ENCODE measurements around the gene SLC35E2B. TPM values are rescaled to one million over a fixed set of nuclear protein-coding genes. Genes with fewer than 3 reads are reported as not detected.
"Not testable (repeated sequence)": the region's sequence is repeated elsewhere in the genome, so short reads cannot be mapped to it uniquely, and the experiment has no call there.

The SLC35E2B gene
- total RNA-seq, 2 donors from 2014 or later, result 67.5 to 87.3 TPM

GRCh38 chr1:1697358-1698183 is 5.0 kb upstream of the SLC35E2B start:
- H3K4me3 Mint-ChIP-seq; ATAC-seq; H3K27ac Mint-ChIP-seq; H3K27me3 Mint-ChIP-seq; H3K9me3 ChIP-seq (ENCODE audit: control insufficient read depth, low read length, poor library complexity, severe bottlenecking); H3K4me1 Mint-ChIP-seq; H3K36me3 Mint-ChIP-seq (ENCODE audit: low read depth); DNase-seq: not testable (repeated sequence)

GRCh38 chr1:1696431-1697357 is 4.1 kb upstream of the SLC35E2B start:
- not testable (repeated sequence) for H3K36me3 Mint-ChIP-seq (ENCODE audit: low read depth); H3K9me3 ChIP-seq (ENCODE audit: control insufficient read depth, low read length, poor library complexity, severe bottlenecking); ATAC-seq; DNase-seq; H3K27me3 Mint-ChIP-seq; H3K4me1 Mint-ChIP-seq
- peak overlapping the region; percentile 24 for H3K27ac Mint-ChIP-seq
- peak overlapping the region; percentile 39 for H3K4me3 Mint-ChIP-seq

- DNase-seq, result peak in 2 of 3 donors; percentile 64 to 65
- Mint-ChIP-seq H3K4me1 (peaks cover 10% of the 10 kb centered on the region), H3K27ac (peak overlapping the region; percentile 39), H3K4me3 (peak overlapping the region; percentile 79)
- ATAC-seq, result peak; percentile 53
- H3K27me3 Mint-ChIP-seq; H3K9me3 ChIP-seq (ENCODE audit: control insufficient read depth, low read length, poor library complexity, severe bottlenecking); H3K36me3 Mint-ChIP-seq (ENCODE audit: low read depth): not testable (repeated sequence)
Observed at GRCh38 chr1:1692324-1692713, 276 bp downstream of the SLC35E2B start.

- H3K36me3 Mint-ChIP-seq (ENCODE audit: low read depth); H3K4me3 Mint-ChIP-seq; H3K9me3 ChIP-seq (ENCODE audit: control insufficient read depth, low read length, poor library complexity, severe bottlenecking); H3K27me3 Mint-ChIP-seq; H3K27ac Mint-ChIP-seq; H3K4me1 Mint-ChIP-seq; ATAC-seq; DNase-seq: not testable (repeated sequence)
Observed at GRCh38 chr1:1691443-1691842, 1.2 kb downstream of the SLC35E2B start.

GRCh38 chr1:1689526-1689925 is 3.1 kb downstream of the SLC35E2B start:
- not testable (repeated sequence) for H3K4me3 Mint-ChIP-seq; ATAC-seq; DNase-seq; H3K36me3 Mint-ChIP-seq (ENCODE audit: low read depth); H3K27ac Mint-ChIP-seq; H3K9me3 ChIP-seq (ENCODE audit: control insufficient read depth, low read length, poor library complexity, severe bottlenecking); H3K27me3 Mint-ChIP-seq
- H3K4me1 Mint-ChIP-seq, result peaks cover 10% of the 10 kb centered on the region

- H3K27ac Mint-ChIP-seq, result peak overlapping the region; percentile 47
- no peak overlapping the region for H3K4me3 Mint-ChIP-seq
- peaks cover 14% of the 10 kb centered on the region for H3K4me1 Mint-ChIP-seq
- ATAC-seq (no peak), DNase-seq (no peak)
- no peaks in the 10 kb centered on the region for H3K9me3 ChIP-seq (ENCODE audit: control insufficient read depth, low read length, poor library complexity, severe bottlenecking)
- H3K36me3 Mint-ChIP-seq (ENCODE audit: low read depth), result no peaks in the 10 kb centered on the region
- H3K27me3 Mint-ChIP-seq, result no peaks in the 10 kb centered on the region
Observed at GRCh38 chr1:1687846-1688245, 4.7 kb downstream of the SLC35E2B start.

- H3K9me3 ChIP-seq (ENCODE audit: control insufficient read depth, low read length, poor library complexity, severe bottlenecking), result no peaks in the 10 kb centered on the region
- no peak for ATAC-seq
- Mint-ChIP-seq H3K36me3 (ENCODE audit: low read depth) (no peaks in the 10 kb centered on the region), H3K4me3 (no peak overlapping the region), H3K27me3 (no peaks in the 10 kb centered on the region), H3K27ac (no peak overlapping the region), H3K4me1 (peaks cover 18% of the 10 kb centered on the region)
- DNase-seq, result no peak
Observed at GRCh38 chr1:1684031-1684681, 8.4 kb downstream of the SLC35E2B start.

GRCh38 chr1:1683104-1683905 is 9.3 kb downstream of the SLC35E2B start:
- Mint-ChIP-seq H3K27me3 (no peaks in the 10 kb centered on the region), H3K36me3 (ENCODE audit: low read depth) (no peaks in the 10 kb centered on the region), H3K4me1 (peaks cover 23% of the 10 kb centered on the region), H3K4me3 (no peak overlapping the region), H3K27ac (no peak overlapping the region)
- no peak for DNase-seq
- no peak for ATAC-seq
- no peaks in the 10 kb centered on the region for H3K9me3 ChIP-seq (ENCODE audit: control insufficient read depth, low read length, poor library complexity, severe bottlenecking)

- no peaks in the 10 kb centered on the region for H3K36me3 Mint-ChIP-seq (ENCODE audit: low read depth)
- no peak overlapping the region for H3K4me3 Mint-ChIP-seq
- DNase-seq, result no peak
- H3K27me3 Mint-ChIP-seq, result no peaks in the 10 kb centered on the region
- H3K9me3 ChIP-seq (ENCODE audit: control insufficient read depth, low read length, poor library complexity, severe bottlenecking), result no peaks in the 10 kb centered on the region
- H3K27ac Mint-ChIP-seq, result peak overlapping the region; percentile 72
- ATAC-seq, result no peak
- H3K4me1 Mint-ChIP-seq, result peaks cover 27% of the 10 kb centered on the region
Observed at GRCh38 chr1:1680912-1681273, 11.7 kb downstream of the SLC35E2B start.

GRCh38 chr1:1680031-1680911 is 12.3 kb downstream of the SLC35E2B start:
- H3K4me3 Mint-ChIP-seq, result no peak overlapping the region

GRCh38 chr1:1678581-1679380 is 13.8 kb downstream of the SLC35E2B start:
- Mint-ChIP-seq H3K36me3 (ENCODE audit: low read depth) (no peaks in the 10 kb centered on the region), H3K27ac (peak overlapping the region; percentile 99), H3K4me1 (peaks cover 25% of the 10 kb centered on the region), H3K27me3 (no peaks in the 10 kb centered on the region), H3K4me3 (peak overlapping the region; percentile 97)
- no peaks in the 10 kb centered on the region for H3K9me3 ChIP-seq (ENCODE audit: control insufficient read depth, low read length, poor library complexity, severe bottlenecking)
- DNase-seq (no peak), ATAC-seq (peak; percentile 34)

More at GRCh38 chr1:1680031-1680911, 12.3 kb downstream of the SLC35E2B start:
- DNase-seq (no peak), ATAC-seq (no peak)
- Mint-ChIP-seq H3K27ac (peak overlapping the region; percentile 72), H3K27me3 (no peaks in the 10 kb centered on the region), H3K36me3 (ENCODE audit: low read depth) (no peaks in the 10 kb centered on the region), H3K4me1 (peaks cover 25% of the 10 kb centered on the region)
- no peaks in the 10 kb centered on the region for H3K9me3 ChIP-seq (ENCODE audit: control insufficient read depth, low read length, poor library complexity, severe bottlenecking)
